Measurements from ENCODE around the gene CNGB1.
"Not testable (repeated sequence)": the region's sequence is repeated elsewhere in the genome, so short reads cannot be mapped to it uniquely, and the experiment has no call there.

The CNGB1 gene

DNA sequence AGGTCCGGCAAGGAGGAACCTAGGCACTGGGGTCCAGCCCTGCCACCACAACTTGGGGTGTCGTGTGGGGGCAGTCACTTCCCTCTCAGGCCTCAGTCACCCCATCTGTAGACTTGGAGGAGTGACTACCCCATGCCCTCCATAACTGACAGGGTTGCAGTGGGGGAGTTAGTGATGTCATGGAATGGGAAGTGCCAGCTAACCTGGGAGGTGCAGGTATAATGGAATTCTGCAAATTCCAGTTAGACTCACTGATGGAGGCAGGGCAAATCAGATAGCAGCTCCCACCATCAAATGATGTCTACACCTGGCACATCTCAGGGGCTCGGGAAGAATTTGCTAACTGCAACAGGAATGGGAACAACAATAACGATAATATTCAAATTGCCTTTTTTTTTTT is 72.9 kb downstream of the CNGB1 start:
- H2BK5ac ChIP-seq (ENCODE audit: low read depth, low read length, poor library complexity), result no peak overlapping the region
- DNase-seq, result peak in 1 of 2 donors; percentile 36
- no peak overlapping the region for H3K27ac ChIP-seq (ENCODE audit: low read depth, low read length)
- H3K4me1 ChIP-seq (ENCODE audit: control insufficient read depth in 1 of 2, insufficient read depth in 2 of 2, low read length in 2 of 2), result peaks cover 2 to 9% of the 10 kb centered on the region in 2 experiments
- no peak overlapping the region for H3K4me2 ChIP-seq (ENCODE audit: low read length)
- no peak overlapping the region for H2BK120ac ChIP-seq (ENCODE audit: insufficient read depth, low read length, poor library complexity)
- no peak overlapping the region for H4K8ac ChIP-seq (ENCODE audit: low read depth, low read length)
- no peak overlapping the region for H2AK5ac ChIP-seq (ENCODE audit: low read length)
- no peak overlapping the region for H3K9ac ChIP-seq (ENCODE audit: low read length)
- H4K12ac ChIP-seq (ENCODE audit: low read depth, low read length), result no peak overlapping the region
- no peak overlapping the region for H2AFZ ChIP-seq (ENCODE audit: insufficient read depth, low read length, poor library complexity)
- no peaks in the 10 kb centered on the region for H3K27me3 ChIP-seq (ENCODE audit: insufficient read depth, low read length)
- no peak overlapping the region for H3K4ac ChIP-seq (ENCODE audit: low read depth, low read length)
- H3K79me2 ChIP-seq (ENCODE audit: control insufficient read depth, insufficient read depth, low read length, poor library complexity), result no peaks in the 10 kb centered on the region
- H3K23ac ChIP-seq (ENCODE audit: low read length), result no peak overlapping the region
- no peaks in the 10 kb centered on the region for H3K36me3 ChIP-seq (ENCODE audit: control insufficient read depth in 1 of 2, insufficient read depth in 2 of 2, low read length in 2 of 2)
- no peak overlapping the region for H4K91ac ChIP-seq (ENCODE audit: low read depth, low read length)
- no peaks in the 10 kb centered on the region for H3K79me1 ChIP-seq (ENCODE audit: low read length)
- no peaks in the 10 kb centered on the region for H3K9me3 ChIP-seq (ENCODE audit: insufficient read depth, low read depth, low read length)
- no peak overlapping the region for H3K4me3 ChIP-seq (ENCODE audit: low read depth, low read length)
- no peak overlapping the region for H3K14ac ChIP-seq (ENCODE audit: low read length)
- no peak overlapping the region for H2BK12ac ChIP-seq (ENCODE audit: low read length)
- no CpG with 5 or more reads among the region's 4 CpGs for WGBS (ENCODE audit: extremely low coverage, insufficient coverage, insufficient read length)
- no peak overlapping the region for H3K18ac ChIP-seq (ENCODE audit: low read length)

DNA sequence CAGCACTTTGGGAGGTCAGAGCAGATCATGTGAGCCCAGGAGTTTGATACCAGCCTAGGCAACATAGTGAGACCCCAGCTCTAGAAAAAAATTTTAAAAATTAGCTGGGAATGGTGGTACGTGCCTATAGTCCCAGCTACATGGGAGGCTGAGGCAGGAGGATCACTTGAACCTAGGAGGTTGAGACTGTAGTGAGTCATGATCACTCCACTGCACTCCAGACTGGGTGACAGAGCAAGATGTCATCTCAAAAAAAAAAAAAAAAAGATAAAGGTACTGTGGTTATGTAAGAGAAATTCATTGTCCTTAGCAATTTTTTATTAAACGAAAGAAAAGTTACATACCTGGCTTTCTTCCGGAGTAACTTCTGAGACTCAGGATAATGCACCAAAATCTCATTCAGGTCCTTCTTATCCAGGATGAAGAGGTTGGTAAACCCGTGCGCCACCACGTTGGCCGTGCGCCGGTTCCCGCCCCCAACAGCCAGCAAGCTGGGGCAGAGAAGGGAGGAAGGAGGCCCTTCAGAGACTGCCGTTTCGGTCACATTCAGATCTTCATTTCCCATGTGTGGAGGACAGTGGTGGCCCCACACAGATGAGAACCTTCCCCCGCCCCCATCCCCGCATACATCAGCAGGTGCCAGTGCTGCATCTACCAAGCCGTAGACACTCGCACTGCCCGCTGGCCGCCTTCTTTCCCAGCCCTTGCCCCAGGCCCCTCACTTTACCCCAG is 73.7 kb downstream of the CNGB1 start:
- no CpG with 5 or more reads among the region's 18 CpGs for WGBS (ENCODE audit: extremely low coverage, insufficient coverage, insufficient read length)
- no peak overlapping the region for H2AFZ ChIP-seq (ENCODE audit: insufficient read depth, low read length, poor library complexity)
- H3K4me2 ChIP-seq (ENCODE audit: low read length), result no peak overlapping the region
- no peak overlapping the region for H3K18ac ChIP-seq (ENCODE audit: low read length)
- H4K8ac ChIP-seq (ENCODE audit: low read depth, low read length), result no peak overlapping the region
- no peak overlapping the region for H3K4me3 ChIP-seq (ENCODE audit: low read depth, low read length)
- no peak overlapping the region for H3K23ac ChIP-seq (ENCODE audit: low read length)
- no peak overlapping the region for H4K91ac ChIP-seq (ENCODE audit: low read depth, low read length)
- H3K79me2 ChIP-seq (ENCODE audit: control insufficient read depth, insufficient read depth, low read length, poor library complexity), result no peaks in the 10 kb centered on the region
- no peak overlapping the region for H2AK5ac ChIP-seq (ENCODE audit: low read length)
- H3K9ac ChIP-seq (ENCODE audit: low read length), result no peak overlapping the region
- DNase-seq, result peak in 1 of 2 donors; percentile 41
- no peak overlapping the region for H4K12ac ChIP-seq (ENCODE audit: low read depth, low read length)
- H3K14ac ChIP-seq (ENCODE audit: low read length), result no peak overlapping the region
- H2BK12ac ChIP-seq (ENCODE audit: low read length), result no peak overlapping the region
- no peaks in the 10 kb centered on the region for H3K27me3 ChIP-seq (ENCODE audit: insufficient read depth, low read length)
- no peak overlapping the region for H2BK5ac ChIP-seq (ENCODE audit: low read depth, low read length, poor library complexity)
- no peaks in the 10 kb centered on the region for H3K36me3 ChIP-seq (ENCODE audit: control insufficient read depth in 1 of 2, insufficient read depth in 2 of 2, low read length in 2 of 2)
- H3K4ac ChIP-seq (ENCODE audit: low read depth, low read length), result no peak overlapping the region
- H3K9me3 ChIP-seq (ENCODE audit: insufficient read depth, low read depth, low read length), result no peaks in the 10 kb centered on the region
- H3K27ac ChIP-seq (ENCODE audit: low read depth, low read length), result no peak overlapping the region
- H3K79me1 ChIP-seq (ENCODE audit: low read length), result no peaks in the 10 kb centered on the region
- H3K4me1 ChIP-seq (ENCODE audit: control insufficient read depth in 1 of 2, insufficient read depth in 2 of 2, low read length in 2 of 2), result peaks cover 2 to 9% of the 10 kb centered on the region in 2 experiments
- no peak overlapping the region for H2BK120ac ChIP-seq (ENCODE audit: insufficient read depth, low read length, poor library complexity)

DNA sequence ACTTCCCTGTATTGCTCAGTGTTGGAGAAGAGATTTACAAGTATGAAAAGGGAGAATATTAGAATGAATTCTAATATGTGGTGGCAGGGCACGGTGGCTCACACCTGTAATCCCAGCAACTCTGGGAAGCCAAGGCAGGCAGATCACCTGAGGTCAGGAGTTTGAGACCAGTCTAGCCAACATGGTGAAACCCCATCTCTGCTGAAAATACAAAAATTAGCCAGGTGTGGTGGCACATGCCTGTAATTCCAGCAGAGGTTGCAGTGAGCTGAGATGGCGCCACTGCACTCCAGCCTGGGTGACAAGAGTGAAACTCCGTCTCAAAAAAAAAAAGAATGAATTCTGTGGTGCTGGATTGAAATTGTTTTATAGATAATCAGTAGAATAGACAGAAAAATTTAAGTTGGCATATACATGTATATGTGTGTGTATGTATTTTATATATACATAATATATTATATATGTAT is 75.8 kb downstream of the CNGB1 start:
- H3K9me3 ChIP-seq (ENCODE audit: insufficient read depth, low read depth, low read length); H3K4me2 ChIP-seq (ENCODE audit: low read length); H3K9ac ChIP-seq (ENCODE audit: low read length); H2BK5ac ChIP-seq (ENCODE audit: low read depth, low read length, poor library complexity); H2AFZ ChIP-seq (ENCODE audit: insufficient read depth, low read length, poor library complexity); H2BK120ac ChIP-seq (ENCODE audit: insufficient read depth, low read length, poor library complexity); H3K79me1 ChIP-seq (ENCODE audit: low read length); H3K4me1 ChIP-seq (ENCODE audit: control insufficient read depth in 1 of 2, insufficient read depth in 2 of 2, low read length in 2 of 2); H2AK5ac ChIP-seq (ENCODE audit: low read length); H4K12ac ChIP-seq (ENCODE audit: low read depth, low read length); H4K8ac ChIP-seq (ENCODE audit: low read depth, low read length); H2BK12ac ChIP-seq (ENCODE audit: low read length); H3K18ac ChIP-seq (ENCODE audit: low read length); H3K14ac ChIP-seq (ENCODE audit: low read length); H3K4me3 ChIP-seq (ENCODE audit: low read depth, low read length); H3K27me3 ChIP-seq (ENCODE audit: insufficient read depth, low read length); H3K23ac ChIP-seq (ENCODE audit: low read length); H3K36me3 ChIP-seq (ENCODE audit: control insufficient read depth in 1 of 2, insufficient read depth in 2 of 2, low read length in 2 of 2); H3K27ac ChIP-seq (ENCODE audit: low read depth, low read length); H3K4ac ChIP-seq (ENCODE audit: low read depth, low read length); H4K91ac ChIP-seq (ENCODE audit: low read depth, low read length); H3K79me2 ChIP-seq (ENCODE audit: control insufficient read depth, insufficient read depth, low read length, poor library complexity): not testable (repeated sequence)
- whole genome bisulfite sequencing (ENCODE audit: extremely low coverage, insufficient coverage, insufficient read length), result no CpG with 5 or more reads among the region's 3 CpGs
- peak; percentile 12 to 35 for DNase-seq

DNA sequence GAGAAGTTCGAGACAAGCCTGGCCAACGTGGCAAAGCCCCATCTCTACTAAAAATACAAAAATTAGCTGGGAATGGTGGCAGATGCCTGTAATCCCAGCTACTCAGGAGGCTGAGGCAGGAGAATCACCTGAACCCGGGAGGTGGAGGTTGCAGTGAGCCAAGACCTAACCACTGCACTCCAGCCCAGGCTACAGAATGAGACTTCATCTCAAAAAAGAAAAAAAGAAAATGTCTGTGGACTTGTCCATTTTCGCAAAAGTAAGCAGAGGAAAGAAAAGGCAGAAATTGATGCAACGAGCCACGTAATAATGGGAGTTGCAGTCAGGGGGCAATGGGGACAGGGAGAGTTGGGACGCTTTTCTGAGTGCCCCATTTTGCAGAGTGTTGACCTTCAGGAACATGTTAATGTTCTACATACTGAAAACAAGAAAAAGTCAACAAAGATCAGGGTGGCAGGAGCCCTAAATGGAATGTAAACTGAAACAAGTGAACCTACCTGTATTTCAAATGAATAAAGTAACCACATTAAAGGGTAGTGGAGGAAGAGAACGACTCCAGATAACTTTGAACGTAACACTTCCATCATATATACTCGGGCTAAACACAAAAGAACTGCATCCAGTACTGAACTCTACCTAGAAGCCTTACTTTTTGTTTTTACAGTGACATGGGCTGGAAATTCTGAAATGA is 76.4 kb downstream of the CNGB1 start:
- no peak overlapping the region for H4K12ac ChIP-seq (ENCODE audit: low read depth, low read length)

More for the DNA sequence above, 76.4 kb downstream of the CNGB1 start:
- H3K9me3 ChIP-seq (ENCODE audit: insufficient read depth, low read depth, low read length), result no peaks in the 10 kb centered on the region
- no peaks in the 10 kb centered on the region for H3K79me2 ChIP-seq (ENCODE audit: control insufficient read depth, insufficient read depth, low read length, poor library complexity)
- no CpG with 5 or more reads among the region's 10 CpGs for WGBS (ENCODE audit: extremely low coverage, insufficient coverage, insufficient read length)
- peak overlapping the region; percentile 8 for H4K91ac ChIP-seq (ENCODE audit: low read depth, low read length)
- H2BK5ac ChIP-seq (ENCODE audit: low read depth, low read length, poor library complexity), result no peak overlapping the region
- no peak overlapping the region for H3K14ac ChIP-seq (ENCODE audit: low read length)
- H3K27ac ChIP-seq (ENCODE audit: low read depth, low read length), result no peak overlapping the region
- H3K4me2 ChIP-seq (ENCODE audit: low read length), result no peak overlapping the region
- DNase-seq, result no peak
- no peaks in the 10 kb centered on the region for H3K79me1 ChIP-seq (ENCODE audit: low read length)
- no peak overlapping the region for H3K4ac ChIP-seq (ENCODE audit: low read depth, low read length)
- H2AK5ac ChIP-seq (ENCODE audit: low read length), result no peak overlapping the region
- no peak overlapping the region for H2AFZ ChIP-seq (ENCODE audit: insufficient read depth, low read length, poor library complexity)
- peaks cover 2 to 9% of the 10 kb centered on the region in 2 experiments for H3K4me1 ChIP-seq (ENCODE audit: control insufficient read depth in 1 of 2, insufficient read depth in 2 of 2, low read length in 2 of 2)
- peak overlapping the region; percentile 75 for H4K8ac ChIP-seq (ENCODE audit: low read depth, low read length)
- H3K23ac ChIP-seq (ENCODE audit: low read length), result no peak overlapping the region
- no peak overlapping the region for H3K4me3 ChIP-seq (ENCODE audit: low read depth, low read length)
- no peak overlapping the region for H3K18ac ChIP-seq (ENCODE audit: low read length)
- H2BK12ac ChIP-seq (ENCODE audit: low read length), result peak overlapping the region; percentile 30
- H3K27me3 ChIP-seq (ENCODE audit: insufficient read depth, low read length), result no peaks in the 10 kb centered on the region
- peak overlapping the region; percentile 11 for H2BK120ac ChIP-seq (ENCODE audit: insufficient read depth, low read length, poor library complexity)
- no peaks in the 10 kb centered on the region for H3K36me3 ChIP-seq (ENCODE audit: control insufficient read depth in 1 of 2, insufficient read depth in 2 of 2, low read length in 2 of 2)
- no peak overlapping the region for H3K9ac ChIP-seq (ENCODE audit: low read length)

Measured in trophoblast cell (in vitro differentiated cells and primary cell).